Psoas muscle (tissue), 8 donors: ENCODE data around the gene PDZD8. TPM values are rescaled to one million over a fixed set of nuclear protein-coding genes. Genes with fewer than 3 reads are reported as not detected.

ENCODE experiments used
- ATAC-seq, 4 donors: fragments of 200-7000 bp; cut with Tn5 transposase; one replicate each; pipeline ENCODE4 v1.9.1; 2020; ENCODE audit warnings: moderate library complexity in 3 of 4, mild to moderate bottlenecking in 2 of 4
- DNase-seq, 2 donors: peaks; one replicate each; pipeline ENCODE4 v3.0.0-alpha.2; 2020
- H3K27ac ChIP-seq: fragments of 200-600 bp; one replicate; pipeline ENCODE4 v1.8.0; 2022
- H3K27me3 ChIP-seq, 3 donors: fragments of 200-600 bp in 1 of 3; one replicate each; pipeline versions ENCODE4 v1.6.1 to v1.8.0; 2013 to 2022; ENCODE audit warnings: low read length in 2 of 3, mild to moderate bottlenecking in 2 of 3, moderate library complexity in 1 of 3; ENCODE audit not compliant: insufficient read depth in 3 of 3
- H3K36me3 ChIP-seq, 2 donors: fragments of 200-600 bp in 1 of 2; one replicate each; pipeline versions ENCODE4 v1.6.1 to v1.8.0; 2013 to 2022; ENCODE audit warnings: low read depth in 1 of 2, mild to moderate bottlenecking in 1 of 2, moderate library complexity in 1 of 2; ENCODE audit not compliant: insufficient read depth in 1 of 2
- H3K4me1 ChIP-seq: fragments of 200-600 bp; one replicate; pipeline ENCODE4 v1.8.0; 2022
- H3K4me3 ChIP-seq: fragments of 200-600 bp; one replicate; pipeline ENCODE4 v1.8.0; 2022; ENCODE audit warnings: mild to moderate bottlenecking
- H3K9me3 ChIP-seq: fragments of 200-600 bp; one replicate; pipeline ENCODE4 v1.8.0; 2022
- CTCF ChIP-seq: fragments of 200-600 bp; IDR thresholded peaks from one replicate; pipeline ENCODE4 v1.8.0; 2022; ENCODE audit warnings: antibody characterized with exemption
- WGBS, 3 donors: extraction: QIAGEN DNeasy Blood & Tissue Kit; methylation state at CpG; one replicate each; pipeline versions ENCODE4 v1.1.6 to v1.1.7; 2013; 5-methylcytosine and 5-hydroxymethylcytosine counted together
- intact Hi-C, 2 donors: fragments of 100-400 bp; cut with DNase I; formaldehyde crosslinking; loops; one replicate each; pipeline versions ENCODE4 v1.11.0 to v1.14.2; 2022
- polyA plus RNA-seq, 3 donors: library from polyadenylated mRNA; stranded (reverse); fragments of 200-250 nt; gene quantifications; one replicate each; pipeline ENCODE4 v1.2.3, GENCODE V29; 2013
- total RNA-seq, 4 donors: library from RNA; stranded (reverse); fragmentation: NEBNext Ultra II Directional in 2 of 4; extraction: Animal tissue kit (Norgen Biotek cat#: 25700) in 2 of 4; gene quantifications; one replicate each; pipeline versions ENCODE4 v1.2.1 to v1.2.4, GENCODE V29; 2021 to 2023
- donor health status: healthy with polysubstance abuse.
- donor health status: DM: no; HTN: no; CAD: no; lungs with moderate emphysema.
- donor health status: Bipolar disorder and iron deficiency.
- donor health status: healthy.
- donor health status: DM: yes; HTN: yes; CAD: no.
- donor health status: DM: no; HTN: no; CAD: no.
- donor health status: DM: no; HTN: no; CAD: no.
- donor health status: DM: yes; HTN: yes; CAD: no.

Gene PDZD8
- total and polyA plus RNA-seq, 7 donors: 3.3 to 20.3 (median 19.1) TPM

GRCh38 chr10:117364110-117364960 is 10.9 kb downstream of the PDZD8 start:
- no peak overlapping the region for H3K4me3 ChIP-seq
- H3K27me3 ChIP-seq: no peaks in the 10 kb centered on the region
- intact Hi-C loops: no loop called here
- no peaks in the 10 kb centered on the region for H3K36me3 ChIP-seq
- H3K9me3 ChIP-seq: no peaks in the 10 kb centered on the region
- DNase-seq (no peak), ATAC-seq (no peak)
- TF ChIP-seq CTCF: no peak
- H3K27ac ChIP-seq: no peak overlapping the region
- no peaks in the 10 kb centered on the region for H3K4me1 ChIP-seq
- 76 to 80% (median 79%) methylated on average over 6 of the region's 6 CpGs for WGBS, 3 donors

GRCh38 chr10:117363028-117363427 is 12.2 kb downstream of the PDZD8 start:
- no peak for ATAC-seq
- intact Hi-C loops: no loop called here
- 61 to 79% (median 66%) methylated on average over 2 of the region's 2 CpGs for WGBS, 3 donors
- no peak overlapping the region for H3K4me3 ChIP-seq
- no peaks in the 10 kb centered on the region for H3K9me3 ChIP-seq
- TF ChIP-seq CTCF: no peak
- no peaks in the 10 kb centered on the region for H3K4me1 ChIP-seq
- no peaks in the 10 kb centered on the region for H3K27me3 ChIP-seq
- H3K36me3 ChIP-seq: no peaks in the 10 kb centered on the region
- no peak overlapping the region for H3K27ac ChIP-seq
- DNase-seq: no peak

GRCh38 chr10:117362313-117362712 is 12.9 kb downstream of the PDZD8 start:
- H3K9me3 ChIP-seq: no peaks in the 10 kb centered on the region
- intact Hi-C loops: no loop called here
- DNase-seq: no peak
- no peak overlapping the region for H3K4me3 ChIP-seq
- no peak for TF ChIP-seq CTCF
- no peaks in the 10 kb centered on the region for H3K36me3 ChIP-seq
- no peak overlapping the region for H3K27ac ChIP-seq
- H3K4me1 ChIP-seq: no peaks in the 10 kb centered on the region
- no peaks in the 10 kb centered on the region for H3K27me3 ChIP-seq
- ATAC-seq: no peak

- Histone ChIP-seq H3K9me3 (no peaks in the 10 kb centered on the region), H3K27me3 (no peaks in the 10 kb centered on the region), H3K36me3 (no peaks in the 10 kb centered on the region), H3K4me3 (no peak overlapping the region), H3K27ac (no peak overlapping the region), H3K4me1 (no peaks in the 10 kb centered on the region)
- ATAC-seq: no peak
- intact Hi-C loops: no loop called here
- 41 to 50% (median 42%) methylated on average over 3 of the region's 3 CpGs for WGBS, 3 donors
- no peak for DNase-seq
- no peak for TF ChIP-seq CTCF
Observed at GRCh38 chr10:117360994-117361667, 14.1 kb downstream of the PDZD8 start.
